Peyer's patch (tissue), 4 donors: Measurements from ENCODE around the gene GNE. TPM values are rescaled to one million over a fixed set of nuclear protein-coding genes. Genes with fewer than 3 reads are reported as not detected.
"Not testable (repeated sequence)": the region's sequence is repeated elsewhere in the genome, so short reads cannot be mapped to it uniquely, and the experiment has no call there.

Source experiments
- DNase-seq, 3 donors: peaks; one replicate each; pipeline ENCODE4 v3.0.0-alpha.2; 2017 to 2019
- H3K27ac ChIP-seq, 4 donors: fragments of 200-600 bp; sonication (generic); one replicate each; pipeline ENCODE4 v1.5.1; 2016 to 2019
- H3K27me3 ChIP-seq, 2 donors: fragments of 200-600 bp; sonication (generic); one replicate each; pipeline ENCODE4 v1.5.1; 2019
- H3K36me3 ChIP-seq, 3 donors: fragments of 200-600 bp; sonication (generic); one replicate each; pipeline ENCODE4 v1.5.1; 2016 to 2019
- H3K4me1 ChIP-seq, 4 donors: fragments of 200-600 bp; sonication (generic); one replicate each; pipeline ENCODE4 v1.5.1; 2016 to 2019
- H3K4me3 ChIP-seq, 4 donors: fragments of 200-600 bp; sonication (generic); 1 replicate in 3 of 4; 2 replicates in 1 of 4; pipeline ENCODE4 v1.5.1; 2016 to 2019; ENCODE audit warnings: mild to moderate bottlenecking in 1 of 4
- H3K9me3 ChIP-seq, 4 donors: fragments of 200-600 bp; sonication (generic); one replicate each; pipeline ENCODE4 v1.5.1; 2016 to 2019; ENCODE audit warnings: mild to moderate bottlenecking in 1 of 4
- CTCF ChIP-seq, 6 experiments: fragments of 450-650 bp in 4 of 6; fragments of 200-600 bp in 2 of 6; sonication (generic) in 1 of 6; IDR thresholded peaks; one replicate each; pipeline ENCODE4 v1.5.1; 2017 to 2019; ENCODE audit warnings: antibody characterized with exemption in 6 of 6, mild to moderate bottlenecking in 3 of 6, moderate library complexity in 1 of 6
- POLR2A ChIP-seq, 2 donors: fragments of 450-650 bp; IDR thresholded peaks; one replicate each; pipeline ENCODE4 v1.5.1; 2017; ENCODE audit warnings: antibody characterized with exemption in 2 of 2, mild to moderate bottlenecking in 2 of 2, moderate library complexity in 2 of 2
- total RNA-seq, 4 donors: library from RNA; depleted of rRNA; stranded (reverse); fragments of >200 nt; gene quantifications; one replicate each; pipeline ENCODE4 v1.1.0, GENCODE V29; 2016

Gene GNE
- total RNA-seq = 10 to 100 TPM; 18.4 to 47.0 (median 23.5) TPM

GRCh38 chr9:36258208-36258995 lies at the start of gene GNE:
GNE (minus strand) TSS chr9:36258448; CDS start chr9:36249355, 9,093 bp downstream.
- H3K9me3 ChIP-seq = no peaks in the 10 kb centered on the region
- no peaks in the 10 kb centered on the region for H3K27me3 ChIP-seq
- peak within 1 kb of the TSS; percentile 87 to 100 (median 94) for H3K4me3 ChIP-seq
- H3K4me1 ChIP-seq = peaks cover 0 to 7% (median 3%) of the 10 kb centered on the region in 4 donors
- TF ChIP-seq POLR2A (IDR thresholded peaks at IDR 0.05) = peak; percentile 64 to 74
- no peak for TF ChIP-seq CTCF (IDR thresholded peaks at IDR 0.05)
- H3K36me3 ChIP-seq = no peaks in the 10 kb centered on the region
- peak; percentile 97 to 99 (median 98) for DNase-seq
- H3K27ac ChIP-seq = peak within 1 kb of the TSS; percentile 95 to 100 (median 97)

GRCh38 chr9:36306471-36307306 lies 48.4 kb upstream of the GNE start:
- no peaks in the 10 kb centered on the region for H3K9me3 ChIP-seq
- H3K4me1 ChIP-seq = peaks cover 0 to 8% (median 0%) of the 10 kb centered on the region in 4 donors
- DNase-seq = no peak
- H3K27ac ChIP-seq = peak overlapping the region in 2 of 4 donors; percentile 43 to 53
- no peaks in the 10 kb centered on the region for H3K27me3 ChIP-seq
- TF ChIP-seq CTCF (IDR thresholded peaks at IDR 0.05) (no peak), POLR2A (IDR thresholded peaks at IDR 0.05) (no peak)
- H3K4me3 ChIP-seq = no peak overlapping the region
- H3K36me3 ChIP-seq = no peaks in the 10 kb centered on the region

- not testable (repeated sequence) for H3K9me3 ChIP-seq, H3K4me3 ChIP-seq, H3K36me3 ChIP-seq, H3K4me1 ChIP-seq, DNase-seq, H3K27ac ChIP-seq, H3K27me3 ChIP-seq
Observed at GRCh38 chr9:36304366-36304765, 46.1 kb upstream of the GNE start.

- H3K27me3 ChIP-seq = no peaks in the 10 kb centered on the region
- no peak for TF ChIP-seq POLR2A (IDR thresholded peaks at IDR 0.05)
- TF ChIP-seq CTCF (IDR thresholded peaks at IDR 0.05) = no peak
- H3K4me1 ChIP-seq = peaks cover 0 to 13% (median 0%) of the 10 kb centered on the region in 4 donors
- H3K27ac ChIP-seq = no peak overlapping the region
- no peaks in the 10 kb centered on the region for H3K36me3 ChIP-seq
- DNase-seq = no peak
- no peaks in the 10 kb centered on the region for H3K9me3 ChIP-seq
- H3K4me3 ChIP-seq = no peak overlapping the region
Observed at GRCh38 chr9:36301227-36301626, 43.0 kb upstream of the GNE start.

GRCh38 chr9:36298566-36298965 lies 40.3 kb upstream of the GNE start:
- no peak overlapping the region for H3K4me3 ChIP-seq
- no peaks in the 10 kb centered on the region for H3K9me3 ChIP-seq
- no peak for DNase-seq
- H3K27ac ChIP-seq = no peak overlapping the region
- H3K4me1 ChIP-seq = peaks cover 0 to 15% (median 0%) of the 10 kb centered on the region in 4 donors
- no peaks in the 10 kb centered on the region for H3K27me3 ChIP-seq
- TF ChIP-seq POLR2A (IDR thresholded peaks at IDR 0.05) (no peak), CTCF (IDR thresholded peaks at IDR 0.05) (no peak)
- H3K36me3 ChIP-seq = no peaks in the 10 kb centered on the region

- no peaks in the 10 kb centered on the region for H3K27me3 ChIP-seq
- peak overlapping the region in 2 of 4 donors; percentile 56 to 71 for H3K27ac ChIP-seq
- no peaks in the 10 kb centered on the region for H3K36me3 ChIP-seq
- no peak overlapping the region for H3K4me3 ChIP-seq
- TF ChIP-seq POLR2A (IDR thresholded peaks at IDR 0.05) = no peak
- no peak for DNase-seq
- H3K9me3 ChIP-seq = no peaks in the 10 kb centered on the region
- H3K4me1 ChIP-seq = peaks cover 0 to 15% (median 0%) of the 10 kb centered on the region in 4 donors
Observed at GRCh38 chr9:36297798-36298197, 39.5 kb upstream of the GNE start.

- not testable (repeated sequence) for H3K27ac ChIP-seq, H3K27me3 ChIP-seq, H3K4me3 ChIP-seq, DNase-seq, H3K36me3 ChIP-seq, H3K9me3 ChIP-seq
- peaks cover 0 to 15% (median 0%) of the 10 kb centered on the region in 4 donors for H3K4me1 ChIP-seq
Observed at GRCh38 chr9:36294996-36295395, 36.7 kb upstream of the GNE start.
